Stimulated activated CD8-positive, alpha-beta memory T cell treated with anti-CD3 and anti-CD28 coated beads, Interleukin-4, amount 100 ng/mL, for 4 hours (primary cell): Measurements from ENCODE around the gene C1QTNF6.
"Not testable (repeated sequence)": the region's sequence is repeated elsewhere in the genome, so short reads cannot be mapped to it uniquely, and the experiment has no call there.

ENCODE experiments used
- DNase-seq, 2 donors: peaks; one replicate each; pipeline ENCODE4 v3.0.0-alpha.2; 2020; ENCODE audit warnings: low read depth in 2 of 2, low spot score in 1 of 2

Gene C1QTNF6

DNA sequence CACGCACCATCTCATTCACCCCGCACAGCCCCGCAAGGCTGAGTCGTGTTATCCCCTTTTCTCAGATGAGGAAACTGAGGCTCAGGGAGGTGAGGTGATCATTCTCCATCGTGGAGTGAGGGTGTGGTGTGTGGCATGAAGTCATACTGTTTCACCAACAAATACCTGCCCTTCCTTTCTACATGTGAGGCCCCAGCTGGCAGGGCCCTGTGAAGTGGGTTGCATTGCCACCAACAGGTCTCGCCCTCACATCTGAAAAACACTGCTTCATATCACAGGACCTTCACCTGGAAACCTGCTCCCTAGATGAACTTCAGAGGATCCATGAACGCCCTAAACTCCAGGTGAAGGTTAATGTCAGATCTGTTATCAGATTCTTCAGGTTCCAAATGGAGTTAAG is 19.9 kb upstream of the C1QTNF6 start:
- no peak for DNase-seq

DNA sequence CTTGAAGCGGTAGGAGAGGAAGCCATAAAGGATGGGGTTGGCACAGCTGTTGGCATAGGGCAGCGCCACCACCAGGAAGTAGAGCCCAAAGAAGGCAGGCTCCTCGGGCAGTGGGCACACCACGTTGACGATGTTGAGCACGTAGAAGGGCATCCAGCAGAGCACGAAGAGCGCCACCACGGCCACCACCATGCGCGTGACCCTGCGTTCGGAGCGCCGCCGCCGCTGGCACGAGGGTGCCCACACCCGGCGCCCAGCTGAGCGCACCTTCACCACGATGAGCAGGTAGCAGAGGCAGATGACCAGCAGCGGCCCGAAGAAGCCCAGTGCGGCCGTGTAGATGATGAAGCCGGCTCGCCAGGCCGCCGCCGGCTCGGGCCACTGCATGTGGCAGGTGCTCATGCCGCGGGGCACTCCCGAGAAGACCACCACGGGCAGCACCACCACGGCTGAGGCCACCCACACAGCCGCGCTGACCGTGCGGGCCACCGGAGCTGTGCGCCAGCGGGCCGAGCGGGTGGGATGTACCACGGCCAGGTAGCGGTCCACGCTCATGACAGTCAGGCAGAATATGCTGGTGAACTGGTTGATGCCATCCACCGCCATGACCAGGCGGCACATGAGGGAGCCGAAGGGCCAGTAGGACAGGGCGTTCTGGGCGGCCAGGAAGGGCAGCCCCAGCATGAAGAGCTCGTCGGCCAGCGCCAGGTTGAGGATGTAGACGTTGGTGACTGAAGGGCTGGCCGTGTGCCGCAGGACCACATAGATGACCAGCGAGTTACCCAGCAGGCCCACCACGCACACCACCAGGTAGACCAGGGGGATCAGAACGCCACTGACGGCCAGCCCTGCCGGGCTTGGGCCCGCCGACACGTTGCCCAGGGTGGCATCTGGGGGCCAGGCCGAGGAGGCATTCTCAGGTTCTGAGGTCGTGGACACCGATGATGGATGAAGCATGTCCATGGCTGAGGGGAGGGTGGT is 19.1 kb upstream of the C1QTNF6 start:
- DNase-seq: no peak

DNA sequence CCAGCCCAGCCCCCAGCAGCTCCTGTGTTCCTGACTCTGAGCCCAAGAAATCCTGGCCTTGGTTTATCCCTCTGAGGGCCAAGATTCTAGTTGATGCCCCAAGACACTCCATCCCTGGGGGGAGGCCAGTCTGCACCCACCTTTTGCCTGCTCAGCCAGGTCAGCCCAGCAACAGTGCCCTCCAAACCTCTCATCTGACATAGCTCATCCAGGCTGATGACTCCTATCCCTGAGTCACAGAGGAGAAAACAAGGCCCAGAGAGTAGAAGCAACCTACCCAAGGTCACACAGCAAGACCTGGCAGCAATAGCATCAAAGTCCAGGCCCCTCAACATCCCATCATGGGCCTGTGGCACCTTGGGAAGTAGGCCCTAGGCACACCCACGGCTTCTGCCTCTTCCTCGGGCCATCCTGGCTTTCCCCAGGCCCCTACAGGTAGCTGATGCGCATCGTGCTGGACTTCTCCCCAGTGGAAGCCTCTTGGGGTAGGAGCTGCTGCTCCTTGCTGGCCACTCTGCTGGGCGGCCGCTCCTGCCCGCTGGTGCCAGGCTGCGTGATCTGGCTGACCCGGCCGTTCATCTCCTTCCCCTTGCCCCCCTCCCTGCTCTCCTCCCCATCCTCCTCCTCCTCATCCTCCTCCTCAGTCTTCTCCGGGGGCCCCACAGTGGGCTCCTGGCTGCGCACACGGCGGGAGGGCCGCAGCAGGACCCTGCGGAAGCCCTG is 18.2 kb upstream of the C1QTNF6 start:
- DNase-seq: no peak

GRCh38 chr22:37205046-37205445 is 17.0 kb upstream of the C1QTNF6 start:
- no peak for DNase-seq

DNA sequence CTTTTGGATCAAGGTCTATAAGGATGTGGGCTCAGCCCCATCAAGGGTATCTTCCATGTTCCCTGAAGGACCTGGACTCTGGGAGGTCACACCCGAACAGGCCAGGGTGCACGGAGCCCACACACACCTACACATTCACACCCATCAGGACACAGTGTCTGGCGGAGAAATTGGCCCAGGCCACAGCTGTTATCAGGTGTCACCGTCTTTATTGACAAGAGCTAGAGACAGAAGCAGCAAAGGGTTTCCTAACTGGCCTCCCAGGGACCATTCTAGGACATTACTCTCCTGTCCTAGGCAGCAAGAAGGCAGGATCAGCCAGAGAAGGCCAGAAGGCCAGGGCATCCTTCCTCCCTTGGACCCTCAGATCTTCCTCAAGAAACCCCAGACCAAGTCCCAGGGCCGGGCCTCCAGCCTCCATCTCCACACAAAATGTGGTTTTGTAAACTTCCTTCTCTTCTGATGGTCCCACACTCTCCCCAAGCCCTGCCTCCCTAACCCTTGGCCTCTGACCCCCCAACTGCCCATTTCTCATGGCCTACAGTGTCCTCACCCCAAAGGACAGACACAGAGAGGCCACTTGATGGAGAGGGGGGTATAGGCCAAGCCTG is 16.1 kb upstream of the C1QTNF6 start:
- DNase-seq: no peak

DNA sequence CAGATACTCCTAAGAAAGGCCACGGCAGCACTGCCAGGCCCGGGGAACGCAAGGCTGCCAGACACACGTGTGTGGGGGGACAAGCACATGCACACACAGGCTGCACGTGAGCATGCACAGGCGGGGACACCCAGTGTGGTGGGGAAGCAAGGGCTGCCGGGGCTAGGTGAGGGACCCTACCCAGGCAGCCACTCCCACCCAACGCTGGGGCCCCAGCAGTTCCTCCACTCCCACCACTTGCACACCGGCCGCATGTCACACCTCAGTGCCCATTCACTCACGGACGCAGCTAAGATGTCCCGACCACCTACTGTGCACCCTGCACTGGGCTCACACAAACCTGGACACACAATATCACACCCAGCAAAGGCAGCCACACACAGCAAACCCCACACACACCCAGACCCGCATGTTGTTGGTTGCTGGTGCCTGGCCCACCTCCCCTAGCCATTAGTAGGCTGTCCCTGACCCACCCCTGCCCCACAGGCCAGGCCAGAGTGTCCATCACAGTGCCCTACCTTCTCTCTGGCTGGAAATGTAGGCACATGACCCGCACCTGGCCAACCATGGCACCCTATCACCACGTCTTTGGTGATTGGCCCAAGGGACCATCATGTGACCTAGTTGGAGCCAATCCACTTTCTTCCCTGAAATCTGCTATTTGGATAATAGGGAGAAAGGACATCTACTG is 15.5 kb upstream of the C1QTNF6 start:
- no peak for DNase-seq

DNA sequence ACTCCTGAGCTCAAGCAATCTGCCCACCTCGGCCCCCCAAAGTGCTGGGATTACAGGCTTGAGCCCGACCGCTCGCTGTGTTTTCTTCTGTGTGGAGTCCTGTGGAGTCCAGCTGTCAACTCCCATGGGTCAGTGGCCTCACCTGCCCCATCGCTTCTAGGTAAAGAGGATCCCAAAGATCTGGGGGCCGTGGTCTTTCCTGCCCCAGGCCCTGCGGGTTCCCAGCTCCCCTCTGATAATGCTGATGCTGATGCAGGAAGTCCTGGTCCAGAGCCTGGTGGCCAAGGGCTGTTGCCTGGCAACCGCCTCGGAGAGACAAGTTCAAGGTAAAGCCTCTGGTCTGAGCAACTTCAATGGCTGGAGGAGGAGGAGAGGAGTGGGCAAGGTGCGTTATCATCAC is 14.7 kb upstream of the C1QTNF6 start:
- DNase-seq: no peak

- no peak for DNase-seq
Measured at GRCh38 chr22:37202001-37202555, 14.0 kb upstream of the C1QTNF6 start.

DNA sequence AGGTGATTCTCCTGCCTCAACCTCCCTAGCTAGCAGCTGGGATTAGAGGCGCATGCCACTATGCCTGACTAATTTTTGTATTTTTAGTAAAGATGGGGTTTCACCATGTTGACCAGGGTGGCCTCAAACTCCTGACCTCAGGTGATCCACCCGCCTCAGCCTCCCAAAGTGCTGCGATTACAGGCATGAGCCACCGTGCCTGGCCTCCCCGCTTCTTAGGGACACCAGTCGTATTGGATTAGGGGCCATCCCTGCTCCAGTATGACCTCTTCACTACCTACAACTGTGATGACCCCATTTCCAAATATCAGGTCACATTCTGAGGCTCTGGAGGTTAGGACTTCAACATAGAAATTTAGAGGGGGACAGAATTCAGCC is 13.4 kb upstream of the C1QTNF6 start:
- DNase-seq: not testable (repeated sequence)

DNA sequence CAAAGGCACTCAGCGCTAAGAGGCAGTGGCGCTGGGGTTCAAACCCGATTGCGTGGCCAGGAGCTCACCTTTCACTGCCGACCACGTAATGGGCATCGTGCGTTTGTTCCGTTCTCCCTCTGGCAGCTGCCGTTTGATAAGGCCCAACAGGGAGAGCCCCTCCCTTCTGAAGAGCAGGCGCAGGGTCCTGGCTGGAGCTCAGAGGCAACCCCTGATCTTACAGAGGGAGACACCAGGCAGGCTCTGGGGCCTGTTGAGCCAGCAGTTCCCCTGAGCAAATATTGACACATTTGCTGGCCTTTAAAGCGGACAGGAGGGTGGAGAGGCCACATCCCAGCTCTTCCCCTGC is 11.7 kb upstream of the C1QTNF6 start:
- no peak for DNase-seq

DNA sequence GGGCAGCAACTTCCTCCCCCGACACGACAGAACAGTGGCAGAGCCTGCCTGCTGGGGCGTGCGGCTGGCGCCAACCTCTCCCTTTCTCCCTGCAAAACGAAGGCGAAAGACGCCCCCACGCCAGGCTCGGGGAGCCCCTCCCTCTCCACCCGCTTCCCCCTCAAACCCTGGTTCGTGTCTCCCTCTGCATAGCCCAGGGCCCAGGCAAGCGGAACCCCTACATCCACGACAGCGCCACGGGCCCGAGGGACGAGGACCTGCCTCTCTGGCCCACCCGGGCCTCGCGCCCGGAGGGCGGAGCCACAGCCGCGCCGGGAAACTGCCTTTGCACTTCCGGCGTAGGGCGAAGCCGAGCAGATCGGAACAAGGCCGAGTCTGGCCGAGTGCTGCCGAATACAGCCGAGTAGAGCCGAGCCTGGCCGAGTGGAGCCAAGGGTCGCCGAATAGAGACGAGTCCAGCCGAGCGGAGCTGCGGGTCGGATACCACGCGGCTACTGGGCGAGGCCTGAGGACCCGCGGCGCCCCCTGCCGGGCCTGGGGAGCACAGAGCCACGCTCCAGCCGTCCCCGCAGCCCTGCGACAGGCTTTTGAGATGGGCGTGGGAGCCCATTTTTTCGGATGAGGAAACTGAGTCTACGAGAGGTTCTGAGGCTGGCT is 11.2 kb upstream of the C1QTNF6 start:
- DNase-seq: peak; percentile 95 to 97

DNA sequence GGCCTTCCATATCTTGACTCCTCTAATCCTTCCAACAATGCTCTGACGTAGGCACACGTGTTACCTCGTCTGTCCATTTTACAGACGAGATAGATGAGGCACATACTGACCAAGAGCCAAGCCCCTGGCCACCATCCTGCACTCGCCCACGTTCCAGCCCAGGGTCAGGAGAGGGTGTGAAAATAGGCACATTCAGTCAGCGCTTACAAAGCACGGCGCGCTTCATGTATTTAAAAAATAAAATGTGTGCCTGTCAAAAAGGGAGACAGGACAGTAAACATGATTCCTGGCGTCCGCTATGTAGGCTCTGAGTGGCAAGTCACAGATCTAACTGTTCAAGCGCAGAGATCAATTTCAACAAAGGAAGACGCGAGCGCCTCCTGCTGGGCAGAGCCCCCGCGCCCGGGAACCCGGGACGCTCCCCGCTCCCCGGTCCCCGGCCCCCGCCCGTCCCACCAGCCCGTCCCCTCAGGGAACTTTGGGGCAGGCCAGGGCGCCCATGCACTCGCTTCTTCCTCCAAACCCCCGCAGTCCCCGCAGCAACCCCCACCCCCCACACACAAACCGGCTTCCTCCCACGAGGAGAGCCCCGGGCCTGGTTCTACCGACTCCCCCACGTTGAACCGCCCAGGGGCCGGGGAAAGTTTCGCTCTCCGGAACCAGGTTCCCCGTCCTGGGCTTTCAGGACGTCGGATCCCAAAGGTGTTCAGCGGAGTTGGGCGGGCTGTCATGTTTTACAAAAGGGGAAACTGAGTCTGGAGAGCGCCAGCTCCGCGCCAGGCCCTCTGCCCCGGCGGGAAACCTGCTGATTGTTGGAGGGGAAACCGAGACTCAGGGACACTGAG is 10.4 kb upstream of the C1QTNF6 start:
- DNase-seq: peak; percentile 77 to 91

- no peak for DNase-seq
Measured at GRCh38 chr22:37197451-37198257, 9.6 kb upstream of the C1QTNF6 start.

DNA sequence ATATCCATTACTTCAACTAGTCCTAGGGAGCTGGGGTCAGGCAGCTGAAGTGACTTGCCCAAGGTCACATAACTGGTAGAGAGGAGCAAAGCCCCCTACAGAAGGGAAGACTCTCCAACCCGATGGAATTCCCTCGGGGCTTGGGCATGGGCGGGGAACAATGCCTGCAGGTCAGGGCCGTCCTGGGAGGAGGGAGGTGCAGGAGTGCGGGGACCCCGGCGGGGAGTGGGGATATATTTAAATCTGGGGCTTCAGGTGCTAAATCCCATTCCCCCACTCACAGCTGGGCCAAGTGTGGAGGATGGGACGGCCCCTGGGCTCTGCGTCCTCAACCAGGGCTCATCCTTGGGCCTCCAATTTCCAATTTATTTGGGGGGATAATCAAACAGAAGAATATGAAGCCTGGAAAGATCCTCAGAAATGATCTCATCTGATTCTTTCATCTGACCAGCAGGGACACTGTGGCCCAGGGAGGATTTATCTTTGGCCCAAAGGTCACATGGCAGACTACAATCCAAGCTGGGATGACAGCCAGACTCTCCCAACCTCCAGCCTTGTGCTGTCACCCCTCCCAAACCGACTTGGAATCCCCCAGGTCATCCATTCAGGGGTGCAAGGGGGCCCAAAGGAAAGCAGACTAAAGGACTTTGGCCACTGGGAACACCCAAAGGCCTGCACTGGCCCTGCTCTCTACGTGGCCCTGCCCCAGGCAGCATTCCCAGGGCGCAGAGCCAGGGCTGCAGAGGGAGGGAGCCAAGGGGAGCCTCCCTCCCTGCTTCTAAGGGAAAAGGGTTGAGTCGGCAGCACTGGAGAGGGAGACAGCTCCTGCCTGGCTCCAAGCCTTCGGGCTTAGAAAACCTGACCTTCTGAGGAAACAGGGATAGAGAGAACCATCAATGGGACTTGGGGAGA is 8.7 kb upstream of the C1QTNF6 start:
- no peak for DNase-seq

DNA sequence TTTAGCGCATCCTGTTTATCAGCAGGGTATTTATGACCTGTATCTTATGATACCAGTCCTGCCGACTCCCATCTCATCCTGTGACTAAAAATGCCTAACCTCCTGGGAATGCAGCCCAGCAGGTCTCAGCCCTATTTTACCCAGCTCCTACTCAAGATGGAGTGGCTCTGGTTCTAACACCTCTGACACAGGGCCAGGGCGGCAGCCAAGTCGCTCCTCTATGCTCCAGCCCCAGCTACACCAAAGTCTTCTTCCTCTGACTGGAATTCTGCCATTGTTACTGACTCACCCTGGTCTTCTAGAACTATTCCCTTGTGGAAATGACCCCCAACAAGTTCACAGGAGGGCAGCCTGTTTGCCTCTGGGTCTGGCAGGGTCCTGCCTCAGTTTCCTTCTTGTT is 7.9 kb upstream of the C1QTNF6 start:
- no peak for DNase-seq

- DNase-seq: no peak
Measured at GRCh38 chr22:37194750-37195149, 6.7 kb upstream of the C1QTNF6 start.

- no peak for DNase-seq
Measured at GRCh38 chr22:37193629-37194191, 5.7 kb upstream of the C1QTNF6 start.
